ENCODE data around the gene ADAMTS6.

DNA sequence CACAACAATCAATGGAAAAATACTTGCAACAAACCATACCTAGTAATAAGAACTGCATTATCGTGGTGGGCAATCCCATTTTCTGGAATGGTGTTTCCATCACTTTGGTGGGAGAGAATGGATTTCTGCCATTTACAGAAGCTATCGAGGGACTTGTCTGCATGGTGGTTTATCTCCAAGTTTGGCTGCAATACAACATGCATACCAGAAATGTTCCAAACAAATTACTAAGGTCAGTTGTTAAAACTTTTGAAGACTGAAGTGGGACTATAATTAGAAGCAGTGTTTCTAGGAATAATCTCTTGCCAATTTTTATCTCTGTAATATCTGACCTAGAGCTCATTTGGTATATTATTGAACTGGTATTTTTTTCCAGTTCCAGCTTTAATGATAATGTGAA lies 30.3 kb downstream of the ADAMTS6 start:
- TF ChIP-seq POLR2AphosphoS5 (IDR thresholded peaks at IDR 0.05; ENCODE audit: low read depth, low read length) (no peak), TAF1 (IDR thresholded peaks at IDR 0.05; ENCODE audit: borderline replicate concordance, insufficient read depth, low read length) (no peak), SIN3A (IDR thresholded peaks at IDR 0.05; ENCODE audit: borderline replicate concordance, insufficient read depth, low read length) (no peak)
